Mucosa of rectum (tissue), 2 donors: ENCODE measurements around the gene GRIK5.
"Not testable (repeated sequence)": the region's sequence is repeated elsewhere in the genome, so short reads cannot be mapped to it uniquely, and the experiment has no call there.

Experiments used
- H3K27ac ChIP-seq, 2 donors: one replicate each; pipeline ENCODE4 v1.7.0; 2013; ENCODE audit warnings: inconsistent platforms in 2 of 2, low read depth in 2 of 2, low read length in 2 of 2
- H3K27me3 ChIP-seq, 2 donors: one replicate each; pipeline ENCODE4 v1.7.0; 2013; ENCODE audit warnings: low read length in 2 of 2; ENCODE audit not compliant: control insufficient read depth in 2 of 2, insufficient read depth in 2 of 2
- H3K36me3 ChIP-seq, 2 donors: one replicate each; pipeline ENCODE4 v1.7.0; 2013; ENCODE audit warnings: low read length in 2 of 2; ENCODE audit not compliant: control insufficient read depth in 2 of 2, insufficient read depth in 2 of 2
- H3K4me1 ChIP-seq, 2 donors: one replicate each; pipeline ENCODE4 v1.7.0; 2013; ENCODE audit warnings: low read length in 2 of 2, mild to moderate bottlenecking in 1 of 2; ENCODE audit not compliant: control insufficient read depth in 2 of 2, insufficient read depth in 2 of 2
- H3K4me3 ChIP-seq, 2 donors: one replicate each; pipeline ENCODE4 v1.7.0; 2013; ENCODE audit warnings: low read length in 2 of 2
- H3K9ac ChIP-seq, 2 donors: one replicate each; pipeline ENCODE4 v1.7.0; 2013; ENCODE audit warnings: low read length in 2 of 2, low read depth in 1 of 2, mild to moderate bottlenecking in 1 of 2
- H3K9me3 ChIP-seq, 2 donors: one replicate each; pipeline ENCODE4 v1.7.0; 2013; ENCODE audit warnings: low read length in 2 of 2; ENCODE audit not compliant: control insufficient read depth in 2 of 2
- donor health status: healthy.
- donor health status: Normal muscosa, but diverticular disease.

GRIK5 gene

GRCh38 chr19:42022616-42023015 lies 47.4 kb downstream of the GRIK5 start:
- no peaks in the 10 kb centered on the region for H3K36me3 ChIP-seq
- peaks cover 1 to 2% of the 10 kb centered on the region in 2 donors for H3K27me3 ChIP-seq
- no peak overlapping the region for H3K4me3 ChIP-seq
- no peaks in the 10 kb centered on the region for H3K9me3 ChIP-seq
- no peak overlapping the region for H3K27ac ChIP-seq
- no peak overlapping the region for H3K9ac ChIP-seq
- no peaks in the 10 kb centered on the region for H3K4me1 ChIP-seq

- no peaks in the 10 kb centered on the region for H3K36me3 ChIP-seq
- H3K9me3 ChIP-seq: no peaks in the 10 kb centered on the region
- peaks cover 2 to 3% of the 10 kb centered on the region in 2 donors for H3K27me3 ChIP-seq
- H3K27ac ChIP-seq: no peak overlapping the region
- H3K9ac ChIP-seq: no peak overlapping the region
- no peak overlapping the region for H3K4me3 ChIP-seq
- H3K4me1 ChIP-seq: no peaks in the 10 kb centered on the region
Observed at GRCh38 chr19:42021185-42021584, 48.8 kb downstream of the GRIK5 start.

- H3K36me3 ChIP-seq: no peaks in the 10 kb centered on the region
Observed at GRCh38 chr19:42018503-42019193, 51.4 kb downstream of the GRIK5 start.

GRCh38 chr19:42017040-42017439 lies 53.0 kb downstream of the GRIK5 start:
- Histone ChIP-seq H3K27me3 (peaks cover 0 to 3% of the 10 kb centered on the region in 2 donors), H3K36me3 (no peaks in the 10 kb centered on the region), H3K4me3 (no peak overlapping the region), H3K4me1 (no peaks in the 10 kb centered on the region), H3K9ac (no peak overlapping the region), H3K27ac (no peak overlapping the region), H3K9me3 (no peaks in the 10 kb centered on the region)

More at GRCh38 chr19:42018503-42019193, 51.4 kb downstream of the GRIK5 start:
- Histone ChIP-seq H3K4me1 (no peaks in the 10 kb centered on the region), H3K9ac (no peak overlapping the region), H3K27ac (no peak overlapping the region), H3K9me3 (no peaks in the 10 kb centered on the region), H3K27me3 (peaks cover 0 to 3% of the 10 kb centered on the region in 2 donors), H3K4me3 (no peak overlapping the region)

GRCh38 chr19:42012747-42013146 lies 57.3 kb downstream of the GRIK5 start:
- not testable (repeated sequence) for H3K27me3 ChIP-seq, H3K4me3 ChIP-seq, H3K36me3 ChIP-seq, H3K9ac ChIP-seq, H3K27ac ChIP-seq, H3K9me3 ChIP-seq, H3K4me1 ChIP-seq

- H3K9me3 ChIP-seq: no peaks in the 10 kb centered on the region
Observed at GRCh38 chr19:42010245-42011126, 59.5 kb downstream of the GRIK5 start.

GRCh38 chr19:42006569-42006968 lies 63.4 kb downstream of the GRIK5 start:
- peaks cover 0 to 2% of the 10 kb centered on the region in 2 donors for H3K27me3 ChIP-seq
- no peaks in the 10 kb centered on the region for H3K36me3 ChIP-seq

More at GRCh38 chr19:42010245-42011126, 59.5 kb downstream of the GRIK5 start:
- Histone ChIP-seq H3K4me3 (no peak overlapping the region), H3K4me1 (no peaks in the 10 kb centered on the region), H3K27ac (no peak overlapping the region), H3K9ac (no peak overlapping the region), H3K36me3 (no peaks in the 10 kb centered on the region), H3K27me3 (no peaks in the 10 kb centered on the region)

GRCh38 chr19:42005504-42005903 lies 64.5 kb downstream of the GRIK5 start:
- Histone ChIP-seq H3K27ac (no peak overlapping the region), H3K9me3 (no peaks in the 10 kb centered on the region), H3K4me1 (no peaks in the 10 kb centered on the region), H3K9ac (no peak overlapping the region), H3K27me3 (peaks cover 5 to 8% of the 10 kb centered on the region in 2 donors), H3K36me3 (no peaks in the 10 kb centered on the region), H3K4me3 (no peak overlapping the region)

More at GRCh38 chr19:42006569-42006968, 63.4 kb downstream of the GRIK5 start:
- no peak overlapping the region for H3K4me3 ChIP-seq
- no peaks in the 10 kb centered on the region for H3K4me1 ChIP-seq
- no peak overlapping the region for H3K9ac ChIP-seq
- no peaks in the 10 kb centered on the region for H3K9me3 ChIP-seq
- no peak overlapping the region for H3K27ac ChIP-seq

GRCh38 chr19:42003506-42004294 lies 66.3 kb downstream of the GRIK5 start:
- H3K36me3 ChIP-seq: no peaks in the 10 kb centered on the region
- no peaks in the 10 kb centered on the region for H3K4me1 ChIP-seq
- H3K27me3 ChIP-seq: peaks cover 14 to 22% of the 10 kb centered on the region in 2 donors
- H3K27ac ChIP-seq: no peak overlapping the region
- no peak overlapping the region for H3K9ac ChIP-seq
- no peak overlapping the region for H3K4me3 ChIP-seq
- no peaks in the 10 kb centered on the region for H3K9me3 ChIP-seq

GRCh38 chr19:41999878-42000208 lies 70.2 kb downstream of the GRIK5 start:
- Histone ChIP-seq H3K36me3 (no peaks in the 10 kb centered on the region), H3K4me3 (no peak overlapping the region), H3K9me3 (no peaks in the 10 kb centered on the region), H3K4me1 (no peaks in the 10 kb centered on the region), H3K27ac (no peak overlapping the region), H3K9ac (no peak overlapping the region), H3K27me3 (peaks cover 37 to 48% of the 10 kb centered on the region in 2 donors)
